A549 (cell line): ENCODE data around the gene SMG9. TPM values are rescaled to one million over a fixed set of nuclear protein-coding genes. Genes with fewer than 3 reads are reported as not detected.

Experiments
- ATAC-seq, 2 experiments: fragments of 200-7000 bp in 1 of 2; fragments of >200 bp in 1 of 2; cut with Nextera tagmentation in 1 of 2; cut with Tn5 transposase in 1 of 2; 3 replicates each; pipeline versions ENCODE4 v1.8.0 to v1.9.1; 2018 to 2020; ENCODE audit warnings: mild to moderate bottlenecking in 1 of 2, moderate library complexity in 1 of 2
- CTCF ChIA-PET: fragments of 300-600 bp; sonication (Branson Sonifier 250); formaldehyde crosslinking; extraction: SDS; loops from one replicate; lab custom pipeline; 2021; ENCODE audit warnings: antibody characterized with exemption, inconsistent platforms; lab: Yijun Ruan, JAX
- POLR2A ChIA-PET: fragments of 350-600 bp; formaldehyde crosslinking; extraction: SDS; loops from one replicate; lab custom pipeline; 2021; ENCODE audit warnings: antibody characterized with exemption, inconsistent platforms; lab: Yijun Ruan, JAX
- DNase-seq, 2 experiments: peaks; one replicate each; pipeline versions ENCODE4 v3.0.0 to v3.0.0-alpha.2; 2011 to 2016; ENCODE audit warnings: low read depth in 1 of 2, low spot score in 1 of 2
- FAIRE-seq: peaks from 2 replicates; lab custom pipeline; 2011; peaks lifted over from hg19 to GRCh38; lab: Jason Lieb, UNC
- H3K27ac ChIP-seq, 2 experiments: fragments of >200 bp; sonication (Bioruptor Twin); formaldehyde crosslinking; 3 replicates each; pipeline ENCODE4 v1.5.1; 2016 to 2017
- H3K4me1 ChIP-seq: fragments of >200 bp; sonication (Bioruptor Twin); formaldehyde crosslinking; 3 replicates; pipeline ENCODE4 v1.6.1; 2016
- H3K4me2 ChIP-seq: fragments of >200 bp; sonication (Bioruptor Twin); formaldehyde crosslinking; 3 replicates; pipeline ENCODE4 v1.6.1; 2016
- H3K4me3 ChIP-seq: fragments of >200 bp; sonication (Bioruptor Twin); formaldehyde crosslinking; 3 replicates; pipeline ENCODE4 v1.5.1; 2016
- H3K9me3 ChIP-seq: fragments of >200 bp; sonication (Bioruptor Twin); formaldehyde crosslinking; 3 replicates; pipeline ENCODE4 v1.6.1; 2016
- BHLHE40 ChIP-seq: IDR thresholded peaks from 2 replicates; pipeline ENCODE4 v1.6.1; 2012; ENCODE audit warnings: low read depth, low read length, inconsistent platforms
- CBX2 ChIP-seq: fragments of 200-600 bp; sonication (generic); IDR thresholded peaks from 2 replicates; pipeline ENCODE4 v1.6.1; 2016; ENCODE audit warnings: low read depth, mild to moderate bottlenecking, borderline replicate concordance
- CHD2 ChIP-seq: fragments of 150-350 bp; IDR thresholded peaks from 2 replicates; pipeline ENCODE4 v1.6.1; 2014; ENCODE audit warnings: low read length; ENCODE audit not compliant: partially characterized antibody
- E2F6 ChIP-seq: IDR thresholded peaks from 2 replicates; pipeline ENCODE4 v1.6.1; 2012; ENCODE audit warnings: low read depth, borderline replicate concordance
- EHMT2 ChIP-seq: fragments of 200-600 bp; sonication (generic); IDR thresholded peaks from 2 replicates; pipeline ENCODE4 v1.6.1; 2016; ENCODE audit warnings: antibody characterized with exemption, low read depth, mild to moderate bottlenecking, moderate library complexity
- ELK1 ChIP-seq: fragments of 150-350 bp; IDR thresholded peaks from 2 replicates; pipeline ENCODE4 v1.6.1; 2014; ENCODE audit warnings: low read depth, mild to moderate bottlenecking, low read length
- FOSB ChIP-seq: fragments of 250-450 bp; sonication (Bioruptor Pico); IDR thresholded peaks from 2 replicates; pipeline ENCODE4 v1.5.0; 2020; ENCODE audit warnings: mild to moderate bottlenecking, moderate library complexity
- FOXS1 ChIP-seq: fragments of 250-450 bp; sonication (Bioruptor Pico); IDR thresholded peaks from 2 replicates; pipeline ENCODE4 v1.5.0; 2020; ENCODE audit warnings: mild to moderate bottlenecking, moderate library complexity
- HEYL ChIP-seq: fragments of 250-450 bp; sonication (Bioruptor Pico); IDR thresholded peaks from 2 replicates; pipeline ENCODE4 v1.8.0; 2021; ENCODE audit warnings: mild to moderate bottlenecking, moderate library complexity
- HOXA7 ChIP-seq: fragments of 250-450 bp; sonication (Bioruptor Pico); IDR thresholded peaks from 2 replicates; pipeline ENCODE4 v1.5.0; 2020; ENCODE audit warnings: mild to moderate bottlenecking, moderate library complexity
- HOXB13 ChIP-seq: fragments of 250-450 bp; sonication (Bioruptor Pico); IDR thresholded peaks from 2 replicates; pipeline ENCODE4 v1.5.0; 2020; ENCODE audit warnings: low read depth, mild to moderate bottlenecking, moderate library complexity
- JUN ChIP-seq, 2 experiments: fragments of >200 bp; sonication (Bioruptor Twin); formaldehyde crosslinking; IDR thresholded peaks; 2 replicates in 1 of 2; 3 replicates in 1 of 2; pipeline ENCODE4 v1.6.1; 2016 to 2017
- KDM5A ChIP-seq: fragments of 200-600 bp; sonication (generic); IDR thresholded peaks from 2 replicates; pipeline ENCODE4 v1.6.1; 2016; ENCODE audit warnings: antibody characterized with exemption, mild to moderate bottlenecking
- MAFK ChIP-seq: fragments of 450-650 bp; IDR thresholded peaks from 2 replicates; pipeline ENCODE4 v1.6.1; 2014; ENCODE audit not compliant: partially characterized antibody
- MYC ChIP-seq: IDR thresholded peaks from 2 replicates; pipeline ENCODE4 v1.6.1; 2012; ENCODE audit warnings: mild to moderate bottlenecking, inconsistent platforms, low read length, improper control_type of control experiment, borderline replicate concordance
- NFE2L2 ChIP-seq: fragments of 150-350 bp; conservative IDR thresholded peaks from 2 replicates; pipeline ENCODE4 v1.6.1; 2014; ENCODE audit warnings: low read length
- NR3C1 ChIP-seq: fragments of >200 bp; sonication (Bioruptor Twin); formaldehyde crosslinking; IDR thresholded peaks from 3 replicates; pipeline ENCODE4 v1.6.1; 2017
- PHF8 ChIP-seq: fragments of 200-600 bp; sonication (generic); IDR thresholded peaks from 2 replicates; pipeline ENCODE4 v1.6.1; 2016; ENCODE audit warnings: low read depth, mild to moderate bottlenecking, antibody characterized with exemption, moderate library complexity, borderline replicate concordance
- POLR2A ChIP-seq: IDR thresholded peaks from 2 replicates; pipeline ENCODE4 v1.6.1; 2012; ENCODE audit warnings: mild to moderate bottlenecking, low read length
- POLR2AphosphoS2 ChIP-seq: conservative IDR thresholded peaks from 2 replicates; pipeline ENCODE4 v1.6.1; 2012; ENCODE audit warnings: low read length, improper control_type of control experiment, inconsistent platforms
- RCOR1 ChIP-seq: fragments of 150-350 bp; IDR thresholded peaks from 2 replicates; pipeline ENCODE4 v1.6.1; 2014; ENCODE audit warnings: antibody characterized with exemption, low read length, low read depth
- REST ChIP-seq: fragments of 200-600 bp; sonication (generic); IDR thresholded peaks from 2 replicates; pipeline ENCODE4 v1.6.1; 2016; ENCODE audit warnings: antibody characterized with exemption, mild to moderate bottlenecking, moderate library complexity
- TFCP2L1 ChIP-seq: fragments of 250-450 bp; sonication (Bioruptor Pico); IDR thresholded peaks from 2 replicates; pipeline ENCODE4 v1.5.0; 2021; ENCODE audit warnings: mild to moderate bottlenecking
- USF2 ChIP-seq: fragments of 450-650 bp; IDR thresholded peaks from 2 replicates; pipeline ENCODE4 v1.6.1; 2014; ENCODE audit warnings: antibody characterized with exemption
- WGBS: methylation state at CpG from one replicate; pipeline ENCODE4 v1.1.6; 2017; ENCODE audit errors: missing lambda C conversion rate; 5-methylcytosine and 5-hydroxymethylcytosine counted together
- polyA plus RNA-seq, 4 experiments: library from polyadenylated mRNA; depleted of rRNA in 3 of 4; stranded (reverse); fragments of >200 nt; fragmentation: RNase III in 1 of 4; extraction: RNeasy Plus Mini Kit Qiagen cat#74134 plus additional on column Dnase treatment in 1 of 4; gene quantifications; 2 replicates in 3 of 4; 3 replicates in 1 of 4; pipeline ENCODE4 v1.2.3, GENCODE V29; 2011 to 2017

The SMG9 gene
- polyA plus RNA-seq, 2 of the 4 experiments (the other 2 are of a cell fraction), result 14.2 to 44.2 TPM

- no peak for DNase-seq
- WGBS, result 93% methylated on average over 34 of the region's 37 CpGs
- CTCF ChIA-PET, result interaction anchor here (1.0 to 1.1 kb wide), 2 partner anchors 13 to 42 kb away, joined by 3 read pairs; no protein-coding TSS in a partner anchor
Observed at GRCh38 chr19:43719378-43719868, 35.3 kb downstream of the SMG9 start.

GRCh38 chr19:43718627-43719377 is 36.0 kb downstream of the SMG9 start:
- ATAC-seq (no peak), DNase-seq (no peak), FAIRE-seq (no peak)
- Histone ChIP-seq H3K4me1 (no peaks in the 10 kb centered on the region), H3K4me2 (no peak overlapping the region), H3K9me3 (no peaks in the 10 kb centered on the region), H3K4me3 (no peak overlapping the region), H3K27ac (no peak overlapping the region)
- ChIA-PET POLR2A (interaction anchor here (0.5 kb wide), 1 partner anchor 49 kb away, joined by 3 read pairs; the partner anchor contains the start of gene PLAUR), CTCF (interaction anchor here (1.0 to 1.9 kb wide), 5 partner anchors 10 to 41 kb away, joined by 3 to 8 read pairs (median 3); no protein-coding TSS in a partner anchor)
- TF ChIP-seq NFE2L2, result no peak
- TF ChIP-seq REST, result no peak
- TF ChIP-seq HOXA7 (CRISPR knock-in tag), result no peak
- TF ChIP-seq USF2, result no peak
- no peak for TF ChIP-seq FOSB (CRISPR knock-in tag)
- no peak for TF ChIP-seq NR3C1
- no peak for TF ChIP-seq POLR2AphosphoS2
- WGBS, result 90% methylated on average over 58 of the region's 60 CpGs

More at GRCh38 chr19:43719378-43719868, 35.3 kb downstream of the SMG9 start:
- Histone ChIP-seq H3K4me2 (no peak overlapping the region), H3K4me1 (no peaks in the 10 kb centered on the region), H3K9me3 (no peaks in the 10 kb centered on the region), H3K4me3 (no peak overlapping the region), H3K27ac (no peak overlapping the region)
- FAIRE-seq (no peak), ATAC-seq (no peak)
- TF ChIP-seq REST, result no peak
- TF ChIP-seq CBX2, result no peak
- TF ChIP-seq POLR2A, result no peak
- no peak for TF ChIP-seq HOXB13 (CRISPR knock-in tag)
- TF ChIP-seq HEYL (CRISPR knock-in tag), result no peak
- no peak for TF ChIP-seq MAFK
- TF ChIP-seq FOXS1 (CRISPR knock-in tag), result no peak
- no peak for TF ChIP-seq EHMT2
- TF ChIP-seq E2F6, result no peak
- TF ChIP-seq POLR2AphosphoS2, result no peak
- TF ChIP-seq CHD2, result no peak
- TF ChIP-seq JUN (IDR thresholded peaks at IDR 0.05), result no peak
- no peak for TF ChIP-seq BHLHE40
- TF ChIP-seq PHF8, result no peak
- TF ChIP-seq RCOR1, result no peak
- TF ChIP-seq MYC, result no peak
- TF ChIP-seq TFCP2L1 (CRISPR knock-in tag), result no peak
- no peak for TF ChIP-seq KDM5A
- no peak for TF ChIP-seq ELK1
- POLR2A ChIA-PET, result interaction anchor here (0.5 kb wide), 1 partner anchor 50 kb away, joined by 3 read pairs; the partner anchor contains the start of gene PLAUR
